Memory B cell (primary cell): ENCODE measurements around the gene PREP.

Source experiments
- ATAC-seq: fragments of 150-1000 bp; cut with Tn5 transposase; 2 replicates; pipeline ENCODE4 v1.10.0; 2021; ENCODE audit warnings: low read depth, mild to moderate bottlenecking, moderate library complexity
- DNase-seq, 2 donors: peaks; one replicate each; pipeline ENCODE4 v3.0.0; 2022; ENCODE audit warnings: low spot score in 2 of 2
- H3K27ac Mint-ChIP-seq: one replicate; pipeline ENCODE4 v1.8.0; 2022; ENCODE audit warnings: mild to moderate bottlenecking, moderate library complexity, mixed read lengths
- H3K27me3 Mint-ChIP-seq: one replicate; pipeline ENCODE4 v1.8.0; 2022; ENCODE audit warnings: mixed read lengths
- H3K36me3 Mint-ChIP-seq: one replicate; pipeline ENCODE4 v1.8.0; 2022; ENCODE audit warnings: mild to moderate bottlenecking, mixed read lengths
- H3K4me1 Mint-ChIP-seq: one replicate; pipeline ENCODE4 v1.8.0; 2022; ENCODE audit warnings: mixed read lengths
- H3K4me3 Mint-ChIP-seq: one replicate; pipeline ENCODE4 v1.8.0; 2022; ENCODE audit warnings: mild to moderate bottlenecking, moderate library complexity, mixed read lengths
- H3K9me3 Mint-ChIP-seq: one replicate; pipeline ENCODE4 v1.8.0; 2022; ENCODE audit warnings: mixed read lengths

The PREP gene

GRCh38 chr6:105375797-105376196 lies 27.1 kb downstream of the PREP start:
- Mint-ChIP-seq H3K27me3 (no peaks in the 10 kb centered on the region), H3K4me3 (no peak overlapping the region), H3K4me1 (peaks cover 5% of the 10 kb centered on the region), H3K9me3 (no peaks in the 10 kb centered on the region), H3K36me3 (peaks cover 26% of the 10 kb centered on the region), H3K27ac (no peak overlapping the region)
- DNase-seq = no peak
- ATAC-seq = no peak

DNA sequence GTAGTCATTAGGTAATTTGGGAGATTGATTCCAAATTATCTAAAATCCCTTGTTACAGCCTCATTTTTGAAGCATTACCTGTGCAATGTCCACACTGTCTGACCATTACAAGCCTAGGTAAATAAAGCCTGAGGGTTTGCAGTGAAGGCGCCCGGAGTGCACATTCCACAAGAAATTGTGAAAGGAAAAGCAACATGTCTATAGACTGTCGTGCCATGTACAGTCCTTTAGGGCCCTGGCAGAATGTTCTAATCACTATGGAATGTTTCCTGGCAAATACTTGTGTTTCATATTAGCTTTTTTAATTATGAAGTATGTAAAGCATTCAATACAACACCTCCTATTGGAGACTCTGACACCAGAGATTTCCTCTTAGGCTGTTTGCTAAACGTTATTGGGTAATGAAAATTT lies 28.9 kb downstream of the PREP start:
- Mint-ChIP-seq H3K27ac (no peak overlapping the region), H3K36me3 (peaks cover 29% of the 10 kb centered on the region), H3K9me3 (no peaks in the 10 kb centered on the region), H3K27me3 (no peaks in the 10 kb centered on the region), H3K4me1 (no peaks in the 10 kb centered on the region), H3K4me3 (no peak overlapping the region)
- ATAC-seq = no peak
- DNase-seq = no peak

GRCh38 chr6:105373481-105373880 lies 29.4 kb downstream of the PREP start:
- Mint-ChIP-seq H3K27ac (no peak overlapping the region), H3K4me3 (no peak overlapping the region), H3K27me3 (no peaks in the 10 kb centered on the region), H3K36me3 (peaks cover 29% of the 10 kb centered on the region), H3K4me1 (no peaks in the 10 kb centered on the region), H3K9me3 (no peaks in the 10 kb centered on the region)
- DNase-seq = no peak
- ATAC-seq = no peak

GRCh38 chr6:105372849-105373182 lies 30.1 kb downstream of the PREP start:
- ATAC-seq = no peak
- Mint-ChIP-seq H3K27ac (no peak overlapping the region), H3K4me3 (no peak overlapping the region)

DNA sequence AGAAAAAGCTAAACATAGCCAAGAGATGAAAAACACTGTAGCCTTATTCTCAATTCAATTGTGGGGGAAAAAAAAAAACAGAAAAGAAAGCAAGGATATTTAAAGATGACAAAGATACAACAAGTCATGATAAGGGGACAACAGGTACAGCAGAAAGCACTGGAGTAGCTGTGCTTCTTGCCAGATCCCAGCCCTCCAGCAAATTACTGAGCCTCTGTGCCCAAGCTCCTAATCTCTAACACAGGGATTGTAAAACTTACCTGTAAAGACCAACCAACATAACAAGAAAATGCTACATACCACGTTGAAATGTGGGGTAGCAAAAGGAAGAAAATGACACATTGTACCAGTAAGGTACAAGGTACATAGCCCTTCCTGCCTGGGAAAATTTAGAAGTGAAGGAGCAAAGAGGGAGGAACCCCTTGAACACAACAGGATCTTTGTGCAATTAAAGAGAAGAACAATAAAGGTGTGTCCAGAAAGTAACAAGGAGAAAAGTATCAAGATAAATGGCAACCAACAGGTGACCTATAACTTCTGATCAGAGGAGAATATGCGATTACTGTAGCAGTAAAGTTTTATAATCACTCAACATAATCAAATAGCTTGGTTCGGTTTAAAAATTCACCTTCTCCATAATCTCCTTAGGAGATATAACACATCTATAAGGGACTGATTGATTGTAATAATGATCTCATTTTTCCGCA lies 30.6 kb downstream of the PREP start:
- H3K27ac Mint-ChIP-seq = no peak overlapping the region
- no peak for ATAC-seq

More at GRCh38 chr6:105372849-105373182, 30.1 kb downstream of the PREP start:
- no peaks in the 10 kb centered on the region for H3K9me3 Mint-ChIP-seq
- H3K4me1 Mint-ChIP-seq = no peaks in the 10 kb centered on the region
- no peaks in the 10 kb centered on the region for H3K27me3 Mint-ChIP-seq
- no peak for DNase-seq
- peaks cover 29% of the 10 kb centered on the region for H3K36me3 Mint-ChIP-seq

GRCh38 chr6:105370351-105370750 lies 32.5 kb downstream of the PREP start:
- no peaks in the 10 kb centered on the region for H3K4me1 Mint-ChIP-seq
- ATAC-seq (no peak), DNase-seq (no peak)
- H3K36me3 Mint-ChIP-seq = peaks cover 33% of the 10 kb centered on the region
- no peaks in the 10 kb centered on the region for H3K27me3 Mint-ChIP-seq
- H3K4me3 Mint-ChIP-seq = no peak overlapping the region
- no peaks in the 10 kb centered on the region for H3K9me3 Mint-ChIP-seq
- H3K27ac Mint-ChIP-seq = no peak overlapping the region

More for the DNA sequence above, 30.6 kb downstream of the PREP start:
- Mint-ChIP-seq H3K9me3 (no peaks in the 10 kb centered on the region), H3K36me3 (peaks cover 28% of the 10 kb centered on the region), H3K4me3 (no peak overlapping the region), H3K27me3 (no peaks in the 10 kb centered on the region), H3K4me1 (no peaks in the 10 kb centered on the region)
- no peak for DNase-seq

DNA sequence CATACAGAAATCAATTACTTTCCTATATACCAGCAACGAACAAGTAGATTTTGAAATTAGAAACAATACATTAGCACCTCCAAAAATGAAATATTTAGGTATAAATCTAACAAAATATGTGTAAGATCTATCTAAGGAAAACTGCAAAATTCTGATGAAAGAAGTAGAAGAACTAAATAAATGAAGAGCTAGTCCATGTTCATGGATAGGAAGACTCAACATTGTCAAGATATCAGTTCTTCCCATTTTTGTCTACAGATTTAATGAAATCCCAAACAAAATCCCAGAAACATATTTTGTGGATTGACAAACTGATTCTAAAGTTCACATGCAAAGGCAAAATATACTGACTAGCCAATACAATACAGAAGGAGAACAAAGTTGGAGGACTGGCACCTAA lies 33.7 kb downstream of the PREP start:
- no peaks in the 10 kb centered on the region for H3K27me3 Mint-ChIP-seq
- peaks cover 33% of the 10 kb centered on the region for H3K36me3 Mint-ChIP-seq
- H3K4me3 Mint-ChIP-seq = no peak overlapping the region
- no peak for ATAC-seq
- H3K27ac Mint-ChIP-seq = no peak overlapping the region
- no peaks in the 10 kb centered on the region for H3K9me3 Mint-ChIP-seq
- no peaks in the 10 kb centered on the region for H3K4me1 Mint-ChIP-seq
- no peak for DNase-seq

GRCh38 chr6:105364243-105364642 lies 38.6 kb downstream of the PREP start:
- no peak for ATAC-seq
- H3K27ac Mint-ChIP-seq = no peak overlapping the region

GRCh38 chr6:105363100-105363754 lies 39.7 kb downstream of the PREP start:
- H3K9me3 Mint-ChIP-seq = no peaks in the 10 kb centered on the region
- H3K36me3 Mint-ChIP-seq = peaks cover 35% of the 10 kb centered on the region
- DNase-seq (no peak), ATAC-seq (no peak)
- H3K4me3 Mint-ChIP-seq = no peak overlapping the region
- no peak overlapping the region for H3K27ac Mint-ChIP-seq
- no peaks in the 10 kb centered on the region for H3K4me1 Mint-ChIP-seq
- no peaks in the 10 kb centered on the region for H3K27me3 Mint-ChIP-seq

More at GRCh38 chr6:105364243-105364642, 38.6 kb downstream of the PREP start:
- H3K4me1 Mint-ChIP-seq = no peaks in the 10 kb centered on the region
- DNase-seq = no peak
- H3K27me3 Mint-ChIP-seq = no peaks in the 10 kb centered on the region
- no peaks in the 10 kb centered on the region for H3K9me3 Mint-ChIP-seq
- no peak overlapping the region for H3K4me3 Mint-ChIP-seq
- peaks cover 37% of the 10 kb centered on the region for H3K36me3 Mint-ChIP-seq

- no peak overlapping the region for H3K27ac Mint-ChIP-seq
- H3K36me3 Mint-ChIP-seq = peaks cover 50% of the 10 kb centered on the region
- ATAC-seq (no peak), DNase-seq (no peak)
- no peaks in the 10 kb centered on the region for H3K27me3 Mint-ChIP-seq
- H3K4me1 Mint-ChIP-seq = no peaks in the 10 kb centered on the region
- H3K4me3 Mint-ChIP-seq = no peak overlapping the region
- peaks cover 5% of the 10 kb centered on the region for H3K9me3 Mint-ChIP-seq
Measured at GRCh38 chr6:105359419-105360370, 43.2 kb downstream of the PREP start.

DNA sequence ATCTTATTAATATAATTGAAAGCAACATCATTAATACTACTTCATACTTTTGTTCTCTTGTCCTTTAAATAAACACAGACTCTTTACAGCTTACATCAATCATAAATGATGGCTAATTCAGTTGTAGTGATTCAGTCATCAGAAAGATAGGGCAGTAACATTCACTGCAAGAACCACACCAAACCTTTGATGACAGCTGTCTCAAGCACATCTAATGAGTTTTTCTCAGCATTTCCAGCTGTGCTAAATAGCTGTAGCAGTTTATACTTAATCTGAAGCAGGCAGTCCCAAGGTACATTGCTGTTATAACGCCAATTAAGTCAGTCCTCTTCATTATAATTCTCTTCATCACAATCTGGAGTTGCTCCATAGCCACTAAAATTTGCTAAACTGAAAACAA lies 45.7 kb downstream of the PREP start:
- no peak overlapping the region for H3K4me3 Mint-ChIP-seq
- H3K27ac Mint-ChIP-seq = no peak overlapping the region
- no peaks in the 10 kb centered on the region for H3K4me1 Mint-ChIP-seq
- no peaks in the 10 kb centered on the region for H3K27me3 Mint-ChIP-seq
- peaks cover 41% of the 10 kb centered on the region for H3K36me3 Mint-ChIP-seq
- no peak for ATAC-seq
- no peak for DNase-seq
- peaks cover 5% of the 10 kb centered on the region for H3K9me3 Mint-ChIP-seq

DNA sequence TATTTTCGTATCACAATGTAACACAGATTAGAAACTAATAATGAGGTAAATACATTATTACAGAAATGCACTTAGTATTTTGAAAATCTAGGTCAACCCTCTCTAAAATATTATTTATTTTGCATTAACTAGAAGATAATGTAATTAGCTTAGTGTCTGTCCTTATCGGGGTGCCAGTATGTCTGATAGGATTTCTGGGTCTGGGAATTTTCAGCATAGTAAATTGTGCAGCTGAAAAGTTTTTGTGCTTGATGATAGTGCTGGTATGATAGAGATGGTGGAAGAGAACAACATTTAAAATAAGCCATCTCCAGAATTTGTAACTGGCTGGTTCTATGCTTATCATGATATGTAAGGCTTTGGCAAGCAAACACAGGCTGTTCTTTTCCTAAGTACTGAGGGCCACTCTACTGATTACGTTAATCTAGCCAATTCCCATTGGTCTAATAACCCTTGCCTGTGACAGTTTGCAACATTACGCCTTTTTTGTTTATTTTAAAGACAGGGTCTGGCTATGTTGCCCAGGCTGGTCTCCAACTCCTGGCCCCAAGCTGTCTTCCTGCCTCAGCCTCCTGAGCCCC lies 50.8 kb downstream of the PREP start:
- ATAC-seq = no peak
- Mint-ChIP-seq H3K27ac (no peak overlapping the region), H3K9me3 (peaks cover 3% of the 10 kb centered on the region), H3K27me3 (no peaks in the 10 kb centered on the region), H3K36me3 (peaks cover 41% of the 10 kb centered on the region), H3K4me1 (no peaks in the 10 kb centered on the region), H3K4me3 (no peak overlapping the region)
- no peak for DNase-seq

DNA sequence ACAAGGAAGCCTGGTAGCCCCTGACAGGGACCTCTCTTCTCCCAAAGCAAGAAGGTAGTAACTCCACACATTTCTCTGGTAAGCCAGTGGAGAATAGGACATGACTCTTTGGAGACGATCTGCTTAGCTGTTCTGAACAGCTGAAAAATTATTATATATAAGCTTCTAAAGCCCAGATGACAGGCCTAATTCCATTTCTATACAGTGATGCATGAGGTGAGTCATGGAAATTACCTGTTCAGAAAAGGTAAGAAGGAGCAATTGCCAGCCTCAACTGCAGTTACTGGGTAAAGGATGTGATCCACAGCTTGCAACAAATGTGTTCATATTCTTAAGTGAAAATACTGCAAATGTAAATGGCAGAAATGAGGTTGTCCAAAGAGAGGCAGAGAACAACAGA lies 54.0 kb downstream of the PREP start:
- H3K27me3 Mint-ChIP-seq = no peaks in the 10 kb centered on the region
- no peak for DNase-seq
- H3K4me3 Mint-ChIP-seq = no peak overlapping the region
- ATAC-seq = no peak
- H3K9me3 Mint-ChIP-seq = no peaks in the 10 kb centered on the region
- no peak overlapping the region for H3K27ac Mint-ChIP-seq
- peaks cover 3% of the 10 kb centered on the region for H3K4me1 Mint-ChIP-seq
- peaks cover 29% of the 10 kb centered on the region for H3K36me3 Mint-ChIP-seq

DNA sequence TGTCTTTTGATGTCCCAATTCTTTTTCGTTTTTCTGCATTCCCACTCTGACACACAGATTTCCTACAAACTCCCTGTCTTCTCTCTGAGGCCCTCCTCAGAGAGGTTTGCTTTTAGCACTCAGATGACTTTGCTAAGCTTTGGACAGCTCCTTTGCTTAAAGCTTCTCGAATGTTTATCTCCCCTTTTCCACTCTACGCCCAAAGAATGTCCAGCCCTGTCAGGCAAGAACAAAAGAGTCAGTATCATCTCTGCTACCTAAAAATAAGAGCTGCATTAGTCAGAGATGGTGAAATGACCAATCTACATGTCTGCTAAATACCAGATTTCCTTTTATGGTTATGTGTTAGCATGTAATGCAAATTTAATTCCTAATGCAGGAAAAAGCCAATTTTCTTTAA lies 56.8 kb downstream of the PREP start:
- Mint-ChIP-seq H3K4me3 (no peak overlapping the region), H3K4me1 (peaks cover 5% of the 10 kb centered on the region), H3K9me3 (no peaks in the 10 kb centered on the region), H3K27ac (peak overlapping the region; percentile 39), H3K27me3 (no peaks in the 10 kb centered on the region), H3K36me3 (peaks cover 40% of the 10 kb centered on the region)
- ATAC-seq (no peak), DNase-seq (no peak)
